HG03095 (cell line): ENCODE results near the gene RABL6.
"Not testable (repeated sequence)": the region's sequence is repeated elsewhere in the genome, so short reads cannot be mapped to it uniquely, and the experiment has no call there.

Source experiments
- ATAC-seq: cut with Tn5 transposase; IDR thresholded peaks from one replicate; pipeline ENCODE4 v1.9.1; 2021; ENCODE audit warnings: moderate library complexity; ENCODE audit not compliant: unreplicated experiment

The RABL6 gene

GRCh38 chr9:136856079-136856476 lies 48.3 kb downstream of the RABL6 start:
- ATAC-seq, result no peak

GRCh38 chr9:136856541-136857141 lies 48.9 kb downstream of the RABL6 start:
- ATAC-seq, result no peak

GRCh38 chr9:136857166-136857565 lies 49.4 kb downstream of the RABL6 start:
- ATAC-seq, result no peak

GRCh38 chr9:136857581-136858412 lies 50.0 kb downstream of the RABL6 start:
- no peak for ATAC-seq

GRCh38 chr9:136858452-136858843 lies 50.7 kb downstream of the RABL6 start:
- ATAC-seq, result no peak

- no peak for ATAC-seq
Observed at GRCh38 chr9:136858844-136859757, 51.4 kb downstream of the RABL6 start.

- ATAC-seq, result no peak
Observed at GRCh38 chr9:136860529-136860928, 52.8 kb downstream of the RABL6 start.

GRCh38 chr9:136860933-136861873 lies 53.5 kb downstream of the RABL6 start:
- no peak for ATAC-seq

GRCh38 chr9:136861874-136862457 lies 54.2 kb downstream of the RABL6 start:
- ATAC-seq, result no peak

GRCh38 chr9:136862849-136863622 lies 55.3 kb downstream of the RABL6 start:
- no peak for ATAC-seq

GRCh38 chr9:136863623-136864273 lies 56.0 kb downstream of the RABL6 start:
- ATAC-seq, result no peak

GRCh38 chr9:136865041-136865767 lies 57.5 kb downstream of the RABL6 start:
- no peak for ATAC-seq

- no peak for ATAC-seq
Observed at GRCh38 chr9:136865768-136866103, 58.0 kb downstream of the RABL6 start.

GRCh38 chr9:136866898-136867421 lies 59.2 kb downstream of the RABL6 start:
- not testable (repeated sequence) for ATAC-seq

GRCh38 chr9:136867480-136867879 lies 59.7 kb downstream of the RABL6 start:
- no peak for ATAC-seq

GRCh38 chr9:136867917-136868316 lies 60.2 kb downstream of the RABL6 start:
- ATAC-seq, result no peak

GRCh38 chr9:136868644-136869043 lies 60.9 kb downstream of the RABL6 start:
- no peak for ATAC-seq

- not testable (repeated sequence) for ATAC-seq
Observed at GRCh38 chr9:136869611-136870010, 61.9 kb downstream of the RABL6 start.
